NT2/D1 (cell line): Measurements from ENCODE around the gene MGAT5B.
A peak's percentile ranks its signal among the peaks of the same experiment; 100 is the strongest.

Source experiments
- DNase-seq: peaks from one replicate; pipeline ENCODE4 v3.0.0-alpha.2; 2011; ENCODE audit warnings: low read depth, low spot score
- H3K27me3 ChIP-seq: 2 replicates; pipeline ENCODE4 v1.6.0; 2011; ENCODE audit warnings: mild to moderate bottlenecking; ENCODE audit not compliant: insufficient read length, insufficient read depth
- H3K36me3 ChIP-seq: 2 replicates; pipeline ENCODE4 v1.6.1; 2011; ENCODE audit warnings: mild to moderate bottlenecking, low read length, mixed read lengths; ENCODE audit not compliant: insufficient read depth, insufficient read length
- H3K4me1 ChIP-seq: 2 replicates; pipeline ENCODE4 v1.5.1; 2011; ENCODE audit not compliant: insufficient read depth, insufficient read length
- H3K4me3 ChIP-seq: 2 replicates; pipeline ENCODE4 v1.5.1; 2011; ENCODE audit warnings: low read depth; ENCODE audit not compliant: insufficient read length
- H3K9ac ChIP-seq: 2 replicates; pipeline ENCODE4 v1.6.0; 2011; ENCODE audit warnings: low read depth; ENCODE audit not compliant: insufficient read length
- H3K9me3 ChIP-seq: 2 replicates; pipeline ENCODE4 v1.5.1; 2011; ENCODE audit warnings: mild to moderate bottlenecking, low read length; ENCODE audit not compliant: insufficient read depth
- SUZ12 ChIP-seq: IDR thresholded peaks from 2 replicates; pipeline ENCODE4 v1.6.1; 2011; ENCODE audit not compliant: insufficient read length, insufficient read depth; ENCODE audit errors: extremely low read depth
- YY1 ChIP-seq: IDR thresholded peaks from 2 replicates; pipeline ENCODE4 v1.6.1; 2011; ENCODE audit not compliant: insufficient read length, insufficient read depth
- ZNF274 ChIP-seq: IDR thresholded peaks from 2 replicates; pipeline ENCODE4 v1.6.1; 2011; ENCODE audit warnings: mild to moderate bottlenecking, low read depth, low read length

Gene MGAT5B

DNA sequence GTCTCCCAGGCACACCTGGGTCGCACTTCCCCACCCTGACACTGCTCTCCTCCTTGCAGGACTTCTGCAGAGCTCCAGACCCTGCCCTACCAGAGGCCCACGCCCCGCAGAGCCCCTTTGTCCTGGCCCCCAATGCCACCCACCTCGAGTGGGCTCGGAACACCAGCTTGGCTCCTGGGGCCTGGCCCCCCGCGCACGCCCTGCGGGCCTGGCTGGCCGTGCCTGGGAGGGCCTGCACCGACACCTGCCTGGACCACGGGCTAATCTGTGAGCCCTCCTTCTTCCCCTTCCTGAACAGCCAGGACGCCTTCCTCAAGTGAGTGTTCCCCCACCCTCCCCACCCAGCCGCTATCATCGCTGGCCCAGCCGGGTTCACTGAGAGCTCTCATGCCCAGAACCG, 79.6 kb downstream of the MGAT5B start:
- DNase-seq: no peak
- H3K36me3 ChIP-seq: peaks cover 17% of the 10 kb centered on the region
- no peaks in the 10 kb centered on the region for H3K9me3 ChIP-seq
- H3K9ac ChIP-seq: peak overlapping the region; percentile 18
- H3K4me1 ChIP-seq: peaks cover 14% of the 10 kb centered on the region
- H3K27me3 ChIP-seq: no peaks in the 10 kb centered on the region
- H3K4me3 ChIP-seq: no peak overlapping the region
- no peak for TF ChIP-seq SUZ12
- no peak for TF ChIP-seq ZNF274
- no peak for TF ChIP-seq YY1

DNA sequence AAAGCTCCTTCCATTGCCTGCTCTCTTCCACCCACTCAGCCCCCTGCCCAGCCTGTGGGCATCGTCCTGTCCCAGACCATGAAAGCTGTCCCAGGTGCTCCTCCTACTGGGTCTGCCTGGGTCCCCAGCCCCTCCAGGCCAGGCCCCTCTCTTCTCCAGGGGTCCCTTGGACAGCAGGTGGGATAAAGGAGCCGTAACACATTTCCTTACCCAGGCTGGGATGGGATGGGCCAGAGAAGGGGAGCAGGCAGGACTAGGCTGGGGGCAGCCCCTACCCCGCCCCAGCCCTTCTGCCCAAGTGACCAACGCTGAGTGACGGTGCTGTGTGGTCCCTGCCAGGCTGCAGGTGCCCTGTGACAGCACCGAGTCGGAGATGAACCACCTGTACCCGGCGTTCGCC, 80.1 kb downstream of the MGAT5B start:
- Histone ChIP-seq H3K4me3 (no peak overlapping the region), H3K9ac (no peak overlapping the region), H3K27me3 (no peaks in the 10 kb centered on the region), H3K9me3 (no peaks in the 10 kb centered on the region), H3K36me3 (peaks cover 17% of the 10 kb centered on the region), H3K4me1 (peaks cover 12% of the 10 kb centered on the region)
- TF ChIP-seq ZNF274 (no peak), SUZ12 (no peak), YY1 (no peak)
- DNase-seq: no peak

DNA sequence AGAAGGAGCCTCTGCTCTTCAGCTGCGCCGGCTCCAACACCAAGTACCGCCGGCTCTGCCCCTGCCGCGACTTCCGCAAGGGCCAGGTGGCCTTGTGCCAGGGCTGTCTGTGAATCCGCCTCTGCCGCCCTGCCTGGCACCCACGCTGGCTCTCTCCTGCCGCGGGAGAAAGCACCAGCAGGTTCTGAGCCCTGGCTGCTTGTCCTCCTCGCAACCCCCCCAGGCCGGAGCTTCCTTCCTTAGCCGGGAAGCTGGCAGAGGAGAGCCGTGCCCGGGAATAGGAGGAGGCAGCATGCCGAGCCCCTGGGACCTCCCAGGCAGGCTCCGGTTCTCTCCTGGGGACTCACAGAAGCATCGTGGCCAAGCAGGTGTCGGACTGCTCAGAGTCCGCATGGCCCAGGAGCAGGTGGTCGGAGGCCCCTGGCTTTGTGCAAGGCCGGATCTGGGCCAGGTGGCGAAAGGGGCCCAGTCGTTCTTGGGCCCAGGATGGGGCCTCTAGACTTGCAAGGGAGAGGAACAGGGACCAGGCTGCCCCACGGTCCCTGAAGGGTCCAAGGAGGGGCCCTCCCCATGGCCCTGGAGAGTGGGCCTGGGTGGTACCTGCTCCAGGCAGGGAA, 80.6 kb downstream of the MGAT5B start:
- no peaks in the 10 kb centered on the region for H3K27me3 ChIP-seq
- TF ChIP-seq YY1 (no peak), ZNF274 (no peak), SUZ12 (no peak)
- H3K4me1 ChIP-seq: peaks cover 12% of the 10 kb centered on the region

DNA sequence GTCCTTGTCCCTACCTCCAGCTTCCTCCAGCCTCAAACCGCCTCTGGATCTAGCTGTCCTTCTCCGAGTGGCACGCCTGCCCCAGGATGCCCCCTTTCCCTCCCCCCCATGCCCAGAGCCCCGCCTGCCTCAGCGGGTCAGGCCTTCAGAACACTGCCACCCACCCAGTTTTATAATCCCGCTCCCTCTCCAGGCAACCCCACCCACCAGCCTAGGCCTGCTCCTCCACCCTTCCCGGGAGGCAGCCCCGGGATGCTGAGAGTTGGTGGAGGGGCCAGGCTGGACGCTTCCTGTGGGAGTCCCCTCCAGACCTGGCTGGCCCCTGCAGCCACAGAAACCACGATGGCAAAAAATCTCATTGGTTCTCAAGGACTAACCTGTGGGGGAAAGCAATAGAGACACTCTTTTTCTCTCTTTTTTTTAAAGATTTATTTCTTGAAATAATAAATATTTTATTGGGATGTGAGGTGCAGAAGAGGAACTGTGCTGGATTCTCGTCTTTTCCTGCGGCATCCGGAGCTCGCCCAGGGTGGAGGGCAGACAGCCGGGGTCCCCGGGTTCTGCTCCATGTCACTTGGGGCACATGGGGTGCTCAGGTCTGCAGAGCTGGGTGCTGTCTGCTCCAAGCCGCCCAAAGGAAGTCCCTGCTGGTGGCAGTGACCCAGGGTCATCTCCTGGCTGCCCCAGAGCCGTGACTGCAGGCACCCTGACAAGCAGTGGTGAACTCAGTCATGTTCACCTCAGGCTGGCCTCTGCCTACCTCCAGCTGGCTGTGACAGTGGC, 81.9 kb downstream of the MGAT5B start:
- peaks cover 8% of the 10 kb centered on the region for H3K4me1 ChIP-seq
- peak overlapping the region; percentile 39 for H3K9ac ChIP-seq
- H3K4me3 ChIP-seq: no peak overlapping the region
- no peak for DNase-seq
- H3K9me3 ChIP-seq: no peaks in the 10 kb centered on the region
- TF ChIP-seq ZNF274 (no peak), SUZ12 (no peak), YY1 (no peak)
- no peaks in the 10 kb centered on the region for H3K27me3 ChIP-seq
- H3K36me3 ChIP-seq: peaks cover 17% of the 10 kb centered on the region

More for the DNA sequence above, 80.6 kb downstream of the MGAT5B start:
- no peak for DNase-seq
- H3K4me3 ChIP-seq: no peak overlapping the region
- H3K9ac ChIP-seq: no peak overlapping the region
- peaks cover 17% of the 10 kb centered on the region for H3K36me3 ChIP-seq
- H3K9me3 ChIP-seq: no peaks in the 10 kb centered on the region

DNA sequence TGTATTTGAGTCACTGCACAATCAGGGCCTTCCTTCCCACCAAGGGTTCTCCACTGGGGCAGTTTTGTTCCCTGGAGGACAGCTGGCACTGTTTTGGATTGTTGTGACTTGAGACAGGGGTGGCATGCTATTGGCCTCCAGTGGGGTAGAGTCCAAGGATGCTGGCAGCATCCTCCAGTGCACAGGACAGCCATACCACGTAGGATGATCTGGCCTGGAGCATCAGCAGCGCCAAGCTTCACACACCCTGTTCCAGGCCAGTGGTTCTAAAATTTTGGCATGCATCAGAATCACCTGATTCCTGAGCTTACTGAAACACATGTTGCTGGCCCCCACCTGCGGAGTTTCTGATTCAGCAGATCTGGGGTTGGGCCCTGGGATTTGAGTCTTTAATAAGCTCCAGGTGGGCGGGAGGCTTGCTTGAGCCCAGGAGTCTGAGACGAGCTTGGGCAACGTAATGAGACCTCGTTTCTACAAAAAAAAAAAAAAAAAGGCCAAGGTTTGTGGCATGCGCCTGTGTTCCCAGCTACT, 83.2 kb downstream of the MGAT5B start:
- no peak for TF ChIP-seq SUZ12
- no peak for TF ChIP-seq ZNF274
- no peak for TF ChIP-seq YY1
- no peaks in the 10 kb centered on the region for H3K27me3 ChIP-seq
- DNase-seq: no peak
- H3K4me1 ChIP-seq: peaks cover 8% of the 10 kb centered on the region
- H3K36me3 ChIP-seq: peaks cover 14% of the 10 kb centered on the region
- H3K9me3 ChIP-seq: no peaks in the 10 kb centered on the region
- H3K9ac ChIP-seq: no peak overlapping the region
- no peak overlapping the region for H3K4me3 ChIP-seq

DNA sequence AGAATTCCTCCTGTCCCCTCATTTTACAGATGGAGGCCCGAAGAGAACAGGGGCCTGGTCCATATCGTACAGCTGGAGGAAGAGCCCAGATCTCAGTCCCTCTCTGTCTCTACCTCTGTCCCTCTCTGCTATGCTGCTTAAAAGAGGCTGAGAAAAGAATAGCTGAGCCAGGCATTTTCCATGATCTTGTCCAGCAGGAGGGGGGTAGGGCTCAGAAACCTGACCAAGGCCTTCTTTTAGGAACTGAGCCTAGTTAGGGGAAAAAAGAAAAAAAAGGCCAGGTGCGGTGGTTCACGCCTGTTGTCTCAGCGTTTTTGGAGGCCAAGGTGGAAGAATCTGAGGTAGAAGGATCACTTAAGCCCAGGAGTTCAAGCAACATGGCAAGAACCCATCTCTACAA, 84.2 kb downstream of the MGAT5B start:
- H3K9ac ChIP-seq: no peak overlapping the region
- peaks cover 8% of the 10 kb centered on the region for H3K4me1 ChIP-seq
- TF ChIP-seq ZNF274 (no peak), YY1 (no peak), SUZ12 (no peak)
- H3K4me3 ChIP-seq: no peak overlapping the region
- no peaks in the 10 kb centered on the region for H3K27me3 ChIP-seq
- H3K36me3 ChIP-seq: peaks cover 11% of the 10 kb centered on the region
- DNase-seq: no peak
- no peaks in the 10 kb centered on the region for H3K9me3 ChIP-seq

DNA sequence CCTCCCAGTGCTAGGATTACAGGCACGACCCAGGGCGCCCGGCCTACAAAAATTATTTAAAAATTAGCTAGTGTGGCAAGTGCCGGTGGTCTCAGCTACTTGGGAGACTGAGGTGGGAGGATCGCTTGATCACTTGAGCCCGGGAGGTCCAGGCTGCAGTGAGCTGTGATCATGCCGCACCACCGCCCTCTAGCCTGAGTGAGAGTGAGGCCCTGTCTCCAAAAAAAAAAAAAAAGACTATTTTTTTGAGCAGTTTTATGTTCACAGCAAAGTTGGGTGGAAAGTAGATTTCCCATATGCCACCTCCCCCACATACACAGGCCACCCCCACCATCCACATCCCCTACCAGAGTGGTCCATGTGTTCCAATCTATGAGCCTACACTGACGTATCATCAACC, 84.9 kb downstream of the MGAT5B start:
- peaks cover 8% of the 10 kb centered on the region for H3K36me3 ChIP-seq
- no peaks in the 10 kb centered on the region for H3K9me3 ChIP-seq
- H3K4me1 ChIP-seq: peaks cover 11% of the 10 kb centered on the region
- no peak overlapping the region for H3K9ac ChIP-seq
- TF ChIP-seq SUZ12: no peak
- TF ChIP-seq YY1: no peak
- TF ChIP-seq ZNF274: no peak
- no peak overlapping the region for H3K4me3 ChIP-seq
- DNase-seq: no peak
- H3K27me3 ChIP-seq: no peaks in the 10 kb centered on the region
